Activated B cell treated with CpG ODN at 0.5 μM for 24 hours (primary cell): ENCODE results near the gene TTC34. TPM values are rescaled to one million over a fixed set of nuclear protein-coding genes. Genes with fewer than 3 reads are reported as not detected.
"Not testable (repeated sequence)": the region's sequence is repeated elsewhere in the genome, so short reads cannot be mapped to it uniquely, and the experiment has no call there.

ENCODE experiments used
- ATAC-seq: fragments of 200-7000 bp; cut with Tn5 transposase; one replicate; pipeline ENCODE4 v1.10.0; 2021; ENCODE audit warnings: low read depth, mild to moderate bottlenecking, moderate library complexity
- CTCF ChIA-PET: fragments of 350-600 bp; sonication (Branson Sonifier 250); formaldehyde crosslinking; loops from one replicate; lab custom pipeline; 2021; ENCODE audit warnings: antibody characterized with exemption; lab: Charles Lee
- POLR2A ChIA-PET: fragments of 350-600 bp; sonication (Branson Sonifier 250); formaldehyde crosslinking; loops from one replicate; lab custom pipeline; 2021; ENCODE audit warnings: antibody characterized with exemption; lab: Charles Lee
- DNase-seq: peaks from one replicate; pipeline ENCODE4 v3.0.0; 2022
- H3K27ac Mint-ChIP-seq: one replicate; pipeline ENCODE4 v1.8.0; 2020; ENCODE audit warnings: mixed read lengths
- H3K27me3 Mint-ChIP-seq: one replicate; pipeline ENCODE4 v1.8.0; 2021; ENCODE audit warnings: mixed read lengths
- H3K36me3 Mint-ChIP-seq: one replicate; pipeline ENCODE4 v1.8.0; 2021; ENCODE audit warnings: low read depth, mixed read lengths
- H3K4me1 Mint-ChIP-seq: one replicate; pipeline ENCODE4 v1.8.0; 2021; ENCODE audit warnings: mixed read lengths
- H3K4me3 Mint-ChIP-seq: one replicate; pipeline ENCODE4 v1.8.0; 2020; ENCODE audit warnings: mild to moderate bottlenecking, mixed read lengths
- H3K9me3 Mint-ChIP-seq: one replicate; pipeline ENCODE4 v1.8.0; 2020; ENCODE audit warnings: mixed read lengths
- intact Hi-C: fragments of 100-400 bp; cut with micrococcal nuclease; formaldehyde crosslinking; loops from one replicate; pipeline ENCODE4 v1.15.1; 2024
- total RNA-seq: library from RNA; stranded (reverse); gene quantifications from 2 replicates; pipeline ENCODE4 v1.2.3, GENCODE V29; 2022

Gene TTC34
- total RNA-seq, 1 donor from 2014 or later: 4.5 TPM

GRCh38 chr1:2686091-2686863 is 115.2 kb downstream of the TTC34 start:
- H3K36me3 Mint-ChIP-seq, H3K9me3 Mint-ChIP-seq, H3K27ac Mint-ChIP-seq, POLR2A ChIA-PET, H3K4me1 Mint-ChIP-seq, DNase-seq, H3K4me3 Mint-ChIP-seq, ATAC-seq, CTCF ChIA-PET, H3K27me3 Mint-ChIP-seq, intact Hi-C loops: not testable (repeated sequence)

GRCh38 chr1:2685671-2686070 is 115.8 kb downstream of the TTC34 start:
- H3K9me3 Mint-ChIP-seq, CTCF ChIA-PET, ATAC-seq, H3K4me1 Mint-ChIP-seq, H3K27me3 Mint-ChIP-seq, intact Hi-C loops, DNase-seq, POLR2A ChIA-PET, H3K4me3 Mint-ChIP-seq, H3K36me3 Mint-ChIP-seq, H3K27ac Mint-ChIP-seq: not testable (repeated sequence)

DNA sequence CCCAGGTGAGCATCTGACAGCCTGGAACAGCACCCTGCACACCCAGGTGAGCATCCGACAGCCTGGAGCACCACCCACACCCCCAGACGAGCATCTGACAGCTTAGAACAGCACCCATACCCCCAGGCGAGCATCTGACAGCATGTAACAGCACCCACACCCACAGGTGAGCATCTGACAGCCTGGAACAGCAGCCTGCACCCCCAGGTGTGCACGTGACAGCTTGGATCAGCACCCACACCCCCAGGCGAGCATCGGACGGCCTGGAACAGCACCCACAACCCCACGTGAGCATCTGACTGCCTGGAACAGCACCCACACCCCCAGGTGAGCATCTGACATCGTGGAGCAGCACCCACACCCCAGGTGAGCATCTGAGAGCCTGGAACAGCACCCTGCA is 116.6 kb downstream of the TTC34 start:
- CTCF ChIA-PET, DNase-seq, H3K4me3 Mint-ChIP-seq: not testable (repeated sequence)

DNA sequence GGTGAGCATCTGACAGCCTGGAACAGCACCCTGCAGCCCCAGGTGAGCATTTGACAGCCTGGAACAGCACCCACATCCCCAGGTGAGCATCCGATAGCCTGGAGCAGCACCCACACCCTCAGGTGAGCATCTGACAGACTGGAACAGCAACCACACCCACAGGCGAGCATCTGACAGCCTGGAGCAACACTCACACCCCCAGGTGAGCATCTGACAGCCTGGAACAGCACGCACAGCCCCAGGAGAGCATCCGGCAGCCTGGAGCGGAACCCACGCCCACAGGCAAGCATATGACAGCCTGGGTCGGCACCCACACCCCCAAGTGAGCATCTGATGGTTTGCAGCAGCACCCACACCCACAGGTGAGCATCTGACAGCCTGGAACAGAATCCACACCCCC is 117.5 kb downstream of the TTC34 start:
- H3K27me3 Mint-ChIP-seq, CTCF ChIA-PET, POLR2A ChIA-PET, H3K36me3 Mint-ChIP-seq, intact Hi-C loops, ATAC-seq, H3K4me1 Mint-ChIP-seq, H3K27ac Mint-ChIP-seq, H3K4me3 Mint-ChIP-seq, H3K9me3 Mint-ChIP-seq, DNase-seq: not testable (repeated sequence)

More for the DNA sequence above, 116.6 kb downstream of the TTC34 start:
- H3K9me3 Mint-ChIP-seq, H3K36me3 Mint-ChIP-seq, POLR2A ChIA-PET, H3K27ac Mint-ChIP-seq, H3K4me1 Mint-ChIP-seq, H3K27me3 Mint-ChIP-seq, intact Hi-C loops, ATAC-seq: not testable (repeated sequence)

DNA sequence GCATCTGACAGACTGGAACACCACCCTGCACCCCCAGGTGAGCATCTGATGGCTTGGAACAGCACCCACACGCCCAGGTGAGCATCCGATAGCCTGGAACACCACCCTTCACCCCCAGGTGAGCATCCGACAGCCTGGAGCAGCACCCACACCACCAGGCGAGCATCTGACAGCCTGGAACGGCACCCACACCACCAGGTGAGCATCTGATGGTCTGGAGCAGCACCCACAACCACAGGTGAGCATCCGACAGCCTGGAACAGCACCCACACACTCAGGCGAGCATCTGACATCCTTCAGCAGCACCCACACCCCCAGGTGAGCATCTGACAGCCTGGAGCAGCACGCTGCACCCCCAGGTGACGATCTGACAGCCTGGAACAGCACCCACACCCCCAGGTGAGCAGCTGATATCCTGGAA is 118.2 kb downstream of the TTC34 start:
- CTCF ChIA-PET, H3K9me3 Mint-ChIP-seq, H3K4me1 Mint-ChIP-seq, H3K27ac Mint-ChIP-seq, H3K27me3 Mint-ChIP-seq, DNase-seq, ATAC-seq, H3K36me3 Mint-ChIP-seq, H3K4me3 Mint-ChIP-seq, intact Hi-C loops, POLR2A ChIA-PET: not testable (repeated sequence)

GRCh38 chr1:2682879-2683278 is 118.6 kb downstream of the TTC34 start:
- CTCF ChIA-PET, POLR2A ChIA-PET, intact Hi-C loops, H3K4me1 Mint-ChIP-seq, H3K9me3 Mint-ChIP-seq, H3K27me3 Mint-ChIP-seq, H3K4me3 Mint-ChIP-seq, H3K27ac Mint-ChIP-seq, H3K36me3 Mint-ChIP-seq, ATAC-seq: not testable (repeated sequence)
- peak; percentile 17 for DNase-seq

- H3K36me3 Mint-ChIP-seq, H3K4me3 Mint-ChIP-seq, DNase-seq, intact Hi-C loops, ATAC-seq, H3K4me1 Mint-ChIP-seq, H3K27me3 Mint-ChIP-seq, CTCF ChIA-PET, H3K27ac Mint-ChIP-seq, H3K9me3 Mint-ChIP-seq, POLR2A ChIA-PET: not testable (repeated sequence)
These were observed 124.8 kb downstream of the TTC34 start for GRCh38 chr1:2676726-2677125.

DNA sequence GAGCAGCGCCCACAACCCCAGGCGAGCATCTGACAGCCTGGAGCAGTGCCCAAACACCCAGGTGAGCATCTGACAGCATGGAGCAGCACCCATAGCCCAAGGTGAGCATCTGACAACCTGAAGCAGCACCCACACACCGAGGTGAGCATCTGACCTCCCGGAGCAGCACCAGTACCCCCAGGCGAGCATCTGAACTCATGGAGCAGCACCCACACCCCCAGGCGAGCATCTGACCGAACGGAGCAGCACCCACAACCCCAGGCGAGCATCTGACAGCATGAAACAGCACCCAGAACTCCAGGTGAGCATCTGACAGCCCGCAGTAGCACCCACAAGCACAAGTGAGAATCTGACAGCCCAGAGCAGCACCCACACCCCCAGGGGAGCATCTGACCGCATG is 129.8 kb downstream of the TTC34 start:
- CTCF ChIA-PET, H3K4me3 Mint-ChIP-seq, H3K4me1 Mint-ChIP-seq, H3K9me3 Mint-ChIP-seq, H3K27ac Mint-ChIP-seq, DNase-seq, POLR2A ChIA-PET, H3K36me3 Mint-ChIP-seq, intact Hi-C loops, H3K27me3 Mint-ChIP-seq, ATAC-seq: not testable (repeated sequence)

- H3K4me3 Mint-ChIP-seq, ATAC-seq, H3K4me1 Mint-ChIP-seq, H3K27ac Mint-ChIP-seq, H3K9me3 Mint-ChIP-seq, CTCF ChIA-PET, H3K36me3 Mint-ChIP-seq, intact Hi-C loops, H3K27me3 Mint-ChIP-seq, POLR2A ChIA-PET: not testable (repeated sequence)
- peak; percentile 50 for DNase-seq
These were observed 141.7 kb downstream of the TTC34 start for GRCh38 chr1:2659806-2660205.

DNA sequence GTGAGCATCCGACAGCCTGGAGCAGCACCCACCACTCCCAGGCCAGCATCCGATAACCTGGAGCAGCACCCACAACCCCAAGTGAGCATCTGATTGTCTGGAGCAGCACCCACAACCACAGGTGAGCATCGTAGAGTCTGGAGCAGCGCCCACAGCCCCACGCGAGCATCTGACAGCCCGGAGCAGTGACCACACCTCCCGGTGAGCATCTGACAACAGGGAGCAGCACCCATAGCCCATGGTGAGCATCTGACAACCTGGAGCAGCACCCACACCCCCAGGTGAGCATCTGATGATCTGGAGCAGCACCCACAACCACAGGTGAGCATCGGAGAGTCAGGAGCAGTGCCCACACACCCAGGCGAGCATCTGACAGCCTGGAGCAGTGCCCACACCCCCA is 143.6 kb downstream of the TTC34 start:
- H3K36me3 Mint-ChIP-seq, CTCF ChIA-PET, H3K4me1 Mint-ChIP-seq, H3K27ac Mint-ChIP-seq, H3K9me3 Mint-ChIP-seq, intact Hi-C loops, H3K4me3 Mint-ChIP-seq, POLR2A ChIA-PET, ATAC-seq: not testable (repeated sequence)
- peak; percentile 37 for DNase-seq
- peaks cover 27% of the 10 kb centered on the region for H3K27me3 Mint-ChIP-seq

- CTCF ChIA-PET, H3K4me3 Mint-ChIP-seq, POLR2A ChIA-PET, H3K9me3 Mint-ChIP-seq, intact Hi-C loops, ATAC-seq, DNase-seq, H3K36me3 Mint-ChIP-seq, H3K4me1 Mint-ChIP-seq, H3K27ac Mint-ChIP-seq: not testable (repeated sequence)
- peaks cover 34% of the 10 kb centered on the region for H3K27me3 Mint-ChIP-seq
These were observed 144.4 kb downstream of the TTC34 start for GRCh38 chr1:2657124-2657523.

GRCh38 chr1:2655598-2656434 is 145.7 kb downstream of the TTC34 start:
- peaks cover 42% of the 10 kb centered on the region for H3K27me3 Mint-ChIP-seq
- ATAC-seq, CTCF ChIA-PET, H3K9me3 Mint-ChIP-seq, DNase-seq, H3K4me3 Mint-ChIP-seq, H3K36me3 Mint-ChIP-seq, H3K27ac Mint-ChIP-seq, intact Hi-C loops, H3K4me1 Mint-ChIP-seq, POLR2A ChIA-PET: not testable (repeated sequence)
